Measurements from ENCODE around the gene EXOC1L. TPM values are rescaled to one million over a fixed set of nuclear protein-coding genes. Genes with fewer than 3 reads are reported as not detected.
A peak's percentile ranks its signal among the peaks of the same experiment; 100 is the strongest.

The EXOC1L gene
- total and polyA plus RNA-seq, 2 of the 13 experiments (the other 11 are each of a cell fraction or from before 2014, with no cell fraction given) = not detected

- 90% methylated on average over 2 of the region's 2 CpGs for WGBS (ENCODE audit: low lambda C conversion rate)
- no TSS peak for BruUV-seq (replicated peaks)
- POLR2A ChIA-PET = no interaction called here
- no peak overlapping the region for H3K4me2 ChIP-seq (ENCODE audit: low read depth, low read length)
- peaks cover 3 to 32% of the 10 kb centered on the region in 2 experiments; a peak in 4 of 5 replicates for H3K36me3 ChIP-seq (replicated peaks in 1 of 2; ENCODE audit: control insufficient read depth in 1 of 2, insufficient read depth in 2 of 2, low read length in 2 of 2)
- intact Hi-C loops (cut with micrococcal nuclease; ENCODE audit: unreplicated experiment) = loop anchor here (10.0 kb wide), 1 partner anchor 681 kb away; no protein-coding TSS in a partner anchor
- no peaks in the 10 kb centered on the region for H3K79me2 ChIP-seq (ENCODE audit: insufficient read depth, low read length)
- no peak overlapping the region for H3K4me3 ChIP-seq (replicated peaks in 1 of 3; ENCODE audit: insufficient read depth in 1 of 3, low read depth in 2 of 3, low read length in 3 of 3)
- H3K27ac ChIP-seq (ENCODE audit: extremely low read length, insufficient read depth, low read length) = no peak overlapping the region
- CTCF ChIA-PET (ENCODE audit: low intra/inter-chr PET ratio, low total read pairs) = no interaction called here
- H3K9ac ChIP-seq (ENCODE audit: insufficient read depth, low read depth, low read length) = no peak overlapping the region
- no peaks in the 10 kb centered on the region for H3K27me3 ChIP-seq (ENCODE audit: control insufficient read depth in 1 of 2, insufficient read depth in 2 of 2, low read length in 2 of 2)
- no peak overlapping the region for H2AFZ ChIP-seq (ENCODE audit: low read length)
- ATAC-seq (no peak), FAIRE-seq (no peak), DNase-seq (ENCODE audit: low spot score) (no peak)
- no peaks in the 10 kb centered on the region for H4K20me1 ChIP-seq (ENCODE audit: insufficient read depth, low read length)
- in situ Hi-C loops (cut with HindIII; ENCODE audit: extremely low pct_ligation_motif_present, low pct_unique_long_range_greater_than_20kb) = loop anchor here (25.0 kb wide), 1 partner anchor 478 kb away; the partner anchor contains the start of gene TMEM165
- H3K4me1 ChIP-seq (ENCODE audit: insufficient read depth, low read length) = peaks cover 6% of the 10 kb centered on the region; the same call in 1 of the 2 replicates
- TF ChIP-seq MAFF (IDR thresholded peaks at IDR 0.05; ENCODE audit: low read depth, low read length) (peak; percentile 50), ZNF292 (CRISPR knock-in tag; IDR thresholded peaks at IDR 0.05; ENCODE audit: borderline replicate concordance, low read depth) (no peak), MAFK (conservative IDR thresholded peaks at IDR 0.05 in 1 of 2, IDR thresholded peaks at IDR 0.05 in 1 of 2; ENCODE audit: low read length in 2 of 2) (peak in 1 of 2 experiments; percentile 65; a peak in 3 of 4 replicates), CREB3 (CRISPR knock-in tag; IDR thresholded peaks at IDR 0.05) (no peak), ZNF629 (CRISPR knock-in tag; conservative IDR thresholded peaks at IDR 0.05) (no peak)
- H3K9me3 ChIP-seq (ENCODE audit: low read length) = no peaks in the 10 kb centered on the region
Observed at GRCh38 chr4:55865228-55865806, 45.7 kb downstream of the EXOC1L start.

- no TSS peak for BruUV-seq (replicated peaks)
- no peak overlapping the region for H2AFZ ChIP-seq (ENCODE audit: low read length)
- H3K9ac ChIP-seq (ENCODE audit: insufficient read depth, low read depth, low read length) = no peak overlapping the region
- H3K4me2 ChIP-seq (ENCODE audit: low read depth, low read length) = no peak overlapping the region
- no peaks in the 10 kb centered on the region for H3K9me3 ChIP-seq (ENCODE audit: low read length)
- CTCF ChIA-PET (ENCODE audit: low intra/inter-chr PET ratio, low total read pairs) = interaction anchor here (0.7 kb wide), 1 partner anchor 682 kb away, joined by 4 read pairs; no protein-coding TSS in a partner anchor
- DNase-seq (ENCODE audit: low spot score) (no peak), FAIRE-seq (no peak), ATAC-seq (no peak)
- no peaks in the 10 kb centered on the region for H3K79me2 ChIP-seq (ENCODE audit: insufficient read depth, low read length)
- WGBS (ENCODE audit: low lambda C conversion rate) = 53% methylated on average over 2 of the region's 2 CpGs
- intact Hi-C loops (cut with micrococcal nuclease; ENCODE audit: unreplicated experiment) = loop anchor here (2.0 to 10.0 kb wide), 2 partner anchors 122 to 682 kb away; no protein-coding TSS in a partner anchor
- H3K27me3 ChIP-seq (ENCODE audit: control insufficient read depth in 1 of 2, insufficient read depth in 2 of 2, low read length in 2 of 2) = no peaks in the 10 kb centered on the region
- TF ChIP-seq NBN (conservative IDR thresholded peaks at IDR 0.05) = no peak
- no peak for TF ChIP-seq DPF2 (CRISPR knock-in tag; IDR thresholded peaks at IDR 0.05; ENCODE audit: borderline replicate concordance, low read depth)
- TF ChIP-seq, protein P1, sequence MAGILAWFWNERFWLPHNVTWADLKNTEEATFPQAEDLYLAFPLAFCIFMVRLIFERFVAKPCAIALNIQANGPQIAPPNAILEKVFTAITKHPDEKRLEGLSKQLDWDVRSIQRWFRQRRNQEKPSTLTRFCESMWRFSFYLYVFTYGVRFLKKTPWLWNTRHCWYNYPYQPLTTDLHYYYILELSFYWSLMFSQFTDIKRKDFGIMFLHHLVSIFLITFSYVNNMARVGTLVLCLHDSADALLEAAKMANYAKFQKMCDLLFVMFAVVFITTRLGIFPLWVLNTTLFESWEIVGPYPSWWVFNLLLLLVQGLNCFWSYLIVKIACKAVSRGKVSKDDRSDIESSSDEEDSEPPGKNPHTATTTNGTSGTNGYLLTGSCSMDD (CRISPR knock-in tag; IDR thresholded peaks at IDR 0.05) = no peak
- no peak overlapping the region for H3K27ac ChIP-seq (ENCODE audit: extremely low read length, insufficient read depth, low read length)
- in situ Hi-C loops (cut with HindIII; ENCODE audit: extremely low pct_ligation_motif_present, low pct_unique_long_range_greater_than_20kb) = loop anchor here (25.0 kb wide), 1 partner anchor 479 kb away; the partner anchor contains the start of gene TMEM165
- POLR2A ChIA-PET = no interaction called here
- H3K36me3 ChIP-seq (replicated peaks in 1 of 2; ENCODE audit: control insufficient read depth in 1 of 2, insufficient read depth in 2 of 2, low read length in 2 of 2) = peaks cover 4 to 37% of the 10 kb centered on the region in 2 experiments; a peak in 4 of 5 replicates
- peaks cover 6% of the 10 kb centered on the region; the same call in 1 of the 2 replicates for H3K4me1 ChIP-seq (ENCODE audit: insufficient read depth, low read length)
- no peaks in the 10 kb centered on the region for H4K20me1 ChIP-seq (ENCODE audit: insufficient read depth, low read length)
- H3K4me3 ChIP-seq (replicated peaks in 1 of 3; ENCODE audit: insufficient read depth in 1 of 3, low read depth in 2 of 3, low read length in 3 of 3) = no peak overlapping the region
Observed at GRCh38 chr4:55866290-55866907, 46.8 kb downstream of the EXOC1L start.

All from HepG2 (cell line).